Measurements from ENCODE around the gene KLHL13. TPM values are rescaled to one million over a fixed set of nuclear protein-coding genes. Genes with fewer than 3 reads are reported as not detected.

The KLHL13 gene
- total RNA-seq, 1 donor: 13.8 TPM

DNA sequence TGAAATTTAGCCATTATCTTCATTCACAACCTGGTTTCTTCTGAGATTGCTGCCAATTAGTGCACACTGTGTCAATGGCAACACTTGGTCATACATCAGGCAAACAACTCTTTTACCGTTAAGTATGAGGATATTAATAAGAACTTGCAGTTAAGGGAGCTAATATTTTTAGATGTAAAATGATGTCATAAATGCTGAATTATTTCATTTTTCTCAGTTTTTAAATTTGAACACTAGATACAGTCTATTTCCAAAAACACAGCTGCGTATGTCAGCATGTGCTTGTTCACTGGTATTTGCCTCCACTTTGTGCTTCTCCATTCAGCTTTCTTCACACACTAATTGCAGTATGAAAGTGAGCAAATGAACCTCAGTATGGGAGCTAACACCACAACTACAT, 1.6 kb downstream of the KLHL13 start:
- Histone ChIP-seq H3K4me1 (ENCODE audit: insufficient read depth, low read length) (no peaks in the 10 kb centered on the region), H3K36me3 (ENCODE audit: insufficient read depth, low read length) (no peaks in the 10 kb centered on the region), H3K9me3 (ENCODE audit: low read depth, low read length) (no peaks in the 10 kb centered on the region), H2AFZ (ENCODE audit: low read length) (no peak overlapping the region), H4K20me1 (ENCODE audit: insufficient read depth, low read length) (no peaks in the 10 kb centered on the region), H3K4me2 (ENCODE audit: insufficient read depth, low read length) (peak overlapping the region; percentile 65), H3K27ac (ENCODE audit: low read depth, low read length) (no peak overlapping the region), H3K79me2 (ENCODE audit: insufficient read depth, low read length) (no peaks in the 10 kb centered on the region), H3K4me3 (ENCODE audit: insufficient read depth, low read length) (no peak overlapping the region), H3K27me3 (ENCODE audit: insufficient read depth, low read length) (peaks cover 2% of the 10 kb centered on the region)
- peak; percentile 54 for DNase-seq (ENCODE audit: insufficient read length, low spot score, missing footprints)
- TF ChIP-seq, protein P1, sequence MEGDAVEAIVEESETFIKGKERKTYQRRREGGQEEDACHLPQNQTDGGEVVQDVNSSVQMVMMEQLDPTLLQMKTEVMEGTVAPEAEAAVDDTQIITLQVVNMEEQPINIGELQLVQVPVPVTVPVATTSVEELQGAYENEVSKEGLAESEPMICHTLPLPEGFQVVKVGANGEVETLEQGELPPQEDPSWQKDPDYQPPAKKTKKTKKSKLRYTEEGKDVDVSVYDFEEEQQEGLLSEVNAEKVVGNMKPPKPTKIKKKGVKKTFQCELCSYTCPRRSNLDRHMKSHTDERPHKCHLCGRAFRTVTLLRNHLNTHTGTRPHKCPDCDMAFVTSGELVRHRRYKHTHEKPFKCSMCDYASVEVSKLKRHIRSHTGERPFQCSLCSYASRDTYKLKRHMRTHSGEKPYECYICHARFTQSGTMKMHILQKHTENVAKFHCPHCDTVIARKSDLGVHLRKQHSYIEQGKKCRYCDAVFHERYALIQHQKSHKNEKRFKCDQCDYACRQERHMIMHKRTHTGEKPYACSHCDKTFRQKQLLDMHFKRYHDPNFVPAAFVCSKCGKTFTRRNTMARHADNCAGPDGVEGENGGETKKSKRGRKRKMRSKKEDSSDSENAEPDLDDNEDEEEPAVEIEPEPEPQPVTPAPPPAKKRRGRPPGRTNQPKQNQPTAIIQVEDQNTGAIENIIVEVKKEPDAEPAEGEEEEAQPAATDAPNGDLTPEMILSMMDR (IDR thresholded peaks at IDR 0.05; ENCODE audit: extremely low read depth, low read depth, low read length): no peak

DNA sequence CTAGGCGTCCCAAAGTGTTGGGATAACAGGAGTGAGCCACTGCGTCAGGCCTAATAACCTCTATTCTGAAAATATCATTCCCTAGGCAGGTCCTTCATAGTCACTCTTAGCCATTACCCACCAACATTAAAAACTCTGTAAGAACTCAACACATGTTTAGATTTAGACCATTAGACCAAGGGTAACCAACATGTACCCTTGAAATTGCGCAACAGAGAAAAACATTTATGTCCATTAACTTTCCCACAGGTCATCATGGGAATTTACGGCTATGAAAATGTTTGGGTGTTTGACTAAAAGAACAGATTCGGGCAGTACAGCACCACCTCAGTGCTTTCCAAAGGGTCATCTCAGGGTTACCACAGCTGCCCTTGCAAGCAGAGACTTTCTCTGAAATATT, 7.5 kb downstream of the KLHL13 start:
- Histone ChIP-seq H3K27ac (ENCODE audit: low read depth, low read length) (no peak overlapping the region), H3K79me2 (ENCODE audit: insufficient read depth, low read length) (no peaks in the 10 kb centered on the region), H3K4me2 (ENCODE audit: insufficient read depth, low read length) (no peak overlapping the region), H4K20me1 (ENCODE audit: insufficient read depth, low read length) (no peaks in the 10 kb centered on the region), H3K9me3 (ENCODE audit: low read depth, low read length) (no peaks in the 10 kb centered on the region), H3K36me3 (ENCODE audit: insufficient read depth, low read length) (no peaks in the 10 kb centered on the region), H3K27me3 (ENCODE audit: insufficient read depth, low read length) (no peaks in the 10 kb centered on the region), H2AFZ (ENCODE audit: low read length) (no peak overlapping the region), H3K4me3 (ENCODE audit: insufficient read depth, low read length) (no peak overlapping the region), H3K4me1 (ENCODE audit: insufficient read depth, low read length) (no peaks in the 10 kb centered on the region)
- TF ChIP-seq, protein P1 (IDR thresholded peaks at IDR 0.05; ENCODE audit: extremely low read depth, low read depth, low read length): no peak
- no peak for DNase-seq (ENCODE audit: insufficient read length, low spot score, missing footprints)

DNA sequence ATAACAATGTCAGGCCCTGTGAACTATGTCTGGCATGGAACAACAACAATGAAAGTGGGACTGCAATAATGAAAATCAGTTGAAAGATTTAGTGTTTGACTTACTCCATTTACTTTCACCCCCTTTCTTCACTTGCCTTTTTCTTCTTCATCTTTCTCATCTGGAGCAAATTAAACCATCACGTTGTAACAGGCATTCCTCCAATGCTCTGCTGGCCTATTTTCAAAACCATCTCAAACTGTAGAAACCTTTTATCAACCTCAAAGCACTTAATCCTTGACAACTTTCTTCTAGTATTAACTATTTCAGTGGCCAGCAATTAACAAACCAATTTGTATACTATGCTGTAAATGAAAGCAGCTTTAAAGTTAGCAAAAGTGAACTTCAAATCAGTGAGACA, 8.3 kb downstream of the KLHL13 start:
- H3K4me1 ChIP-seq (ENCODE audit: insufficient read depth, low read length): no peaks in the 10 kb centered on the region
- no peak overlapping the region for H3K4me3 ChIP-seq (ENCODE audit: insufficient read depth, low read length)
- H4K20me1 ChIP-seq (ENCODE audit: insufficient read depth, low read length): no peaks in the 10 kb centered on the region
- no peaks in the 10 kb centered on the region for H3K27me3 ChIP-seq (ENCODE audit: insufficient read depth, low read length)
- no peaks in the 10 kb centered on the region for H3K79me2 ChIP-seq (ENCODE audit: insufficient read depth, low read length)
- H3K36me3 ChIP-seq (ENCODE audit: insufficient read depth, low read length): no peaks in the 10 kb centered on the region
- DNase-seq (ENCODE audit: insufficient read length, low spot score, missing footprints): no peak
- H3K9me3 ChIP-seq (ENCODE audit: low read depth, low read length): no peaks in the 10 kb centered on the region
- H3K27ac ChIP-seq (ENCODE audit: low read depth, low read length): no peak overlapping the region
- TF ChIP-seq, protein P1 (IDR thresholded peaks at IDR 0.05; ENCODE audit: extremely low read depth, low read depth, low read length): no peak
- H2AFZ ChIP-seq (ENCODE audit: low read length): no peak overlapping the region
- H3K4me2 ChIP-seq (ENCODE audit: insufficient read depth, low read length): no peak overlapping the region

DNA sequence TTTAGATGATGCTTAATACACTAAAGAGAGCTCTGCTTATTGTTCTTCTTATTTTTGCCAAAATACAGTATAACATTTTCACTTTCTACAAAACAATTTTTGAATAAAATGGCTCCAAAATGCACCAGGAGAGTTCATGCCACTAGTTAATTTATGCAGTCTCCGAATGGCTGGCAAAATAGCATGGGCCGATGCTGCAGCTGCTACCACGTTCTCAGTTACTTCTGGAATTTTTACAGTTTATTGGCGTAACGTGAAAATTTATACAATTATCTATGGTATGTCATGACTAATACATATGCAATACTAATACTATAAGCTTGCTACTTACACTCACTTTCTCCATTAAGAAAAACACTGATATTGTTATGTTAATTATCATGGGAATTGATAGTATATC, 16.5 kb downstream of the KLHL13 start:
- no peaks in the 10 kb centered on the region for H3K27me3 ChIP-seq (ENCODE audit: insufficient read depth, low read length)
- no peaks in the 10 kb centered on the region for H3K79me2 ChIP-seq (ENCODE audit: insufficient read depth, low read length)
- no peak overlapping the region for H3K4me2 ChIP-seq (ENCODE audit: insufficient read depth, low read length)
- TF ChIP-seq, protein P1 (IDR thresholded peaks at IDR 0.05; ENCODE audit: extremely low read depth, low read depth, low read length): no peak
- no peaks in the 10 kb centered on the region for H3K4me1 ChIP-seq (ENCODE audit: insufficient read depth, low read length)
- H3K27ac ChIP-seq (ENCODE audit: low read depth, low read length): no peak overlapping the region
- H4K20me1 ChIP-seq (ENCODE audit: insufficient read depth, low read length): no peaks in the 10 kb centered on the region
- H3K36me3 ChIP-seq (ENCODE audit: insufficient read depth, low read length): no peaks in the 10 kb centered on the region
- no peak overlapping the region for H2AFZ ChIP-seq (ENCODE audit: low read length)
- no peak for DNase-seq (ENCODE audit: insufficient read length, low spot score, missing footprints)
- H3K4me3 ChIP-seq (ENCODE audit: insufficient read depth, low read length): no peak overlapping the region
- no peaks in the 10 kb centered on the region for H3K9me3 ChIP-seq (ENCODE audit: low read depth, low read length)

All from osteoblast (primary cell).